Stimulated activated CD4-positive, alpha-beta T cell treated with anti-CD3 and anti-CD28 coated beads, Interleukin-12 subunit alpha, Interleukin-12 subunit beta, amount 100 ng/mL, for 24 hours (primary cell): ENCODE results near the gene GNGT2.

ENCODE experiments used
- DNase-seq, 2 experiments: peaks; one replicate each; pipeline ENCODE4 v3.0.0-alpha.2; 2020; ENCODE audit warnings: low read depth in 2 of 2

The GNGT2 gene

DNA sequence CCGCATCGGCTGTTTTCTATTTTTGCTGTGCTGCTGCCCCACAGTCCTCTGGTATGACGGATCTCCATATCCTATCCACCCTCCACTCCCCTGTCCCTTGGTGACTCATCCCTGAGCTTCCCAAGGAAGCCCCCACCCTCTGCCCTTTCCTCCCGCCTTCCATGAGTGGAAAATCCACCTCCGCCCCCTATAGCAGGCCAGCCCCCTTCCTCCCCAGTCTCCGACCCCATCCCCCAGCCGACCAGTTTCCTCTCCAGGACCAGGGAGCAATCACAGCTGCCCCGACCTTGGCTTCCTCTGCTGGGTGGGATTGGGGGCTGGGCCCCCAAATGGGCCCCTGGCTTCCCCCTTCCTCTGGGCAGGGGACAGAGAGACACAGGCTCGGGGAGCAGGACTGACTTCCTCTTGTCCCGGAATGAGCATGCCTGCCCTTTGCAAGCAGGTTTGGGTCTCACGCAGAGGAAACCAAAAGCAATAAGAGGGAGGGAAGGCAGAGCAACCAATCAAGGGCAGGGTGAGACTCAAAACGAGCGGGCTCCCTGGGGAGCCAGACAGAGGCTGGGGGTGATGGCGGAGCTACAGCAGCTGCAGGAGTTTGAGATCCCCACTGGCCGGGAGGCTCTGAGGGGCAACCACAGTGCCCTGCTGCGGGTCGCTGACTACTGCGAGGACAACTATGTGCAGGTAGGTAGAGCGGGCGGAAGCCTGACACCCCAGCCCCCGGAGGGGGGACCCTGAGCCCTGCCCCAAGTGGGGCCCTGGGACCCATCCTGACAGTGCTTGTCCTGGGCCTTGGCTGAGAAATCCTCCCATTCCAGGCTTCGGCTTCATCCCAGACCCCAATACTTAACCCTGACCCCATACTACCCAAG is at the start of gene GNGT2, which contains the start of gene ABI3:
Gene GNGT2, minus strand, starts transcription at position 417 of the 872 bp plus-strand sequence. CDS start 3,152 bp downstream, outside the sequence.
Gene ABI3, plus strand, starts transcription at position 550 of the 872 bp plus-strand sequence. Its CDS starts 18 bp downstream, at position 568.
- peak; percentile 37 to 53 for DNase-seq

DNA sequence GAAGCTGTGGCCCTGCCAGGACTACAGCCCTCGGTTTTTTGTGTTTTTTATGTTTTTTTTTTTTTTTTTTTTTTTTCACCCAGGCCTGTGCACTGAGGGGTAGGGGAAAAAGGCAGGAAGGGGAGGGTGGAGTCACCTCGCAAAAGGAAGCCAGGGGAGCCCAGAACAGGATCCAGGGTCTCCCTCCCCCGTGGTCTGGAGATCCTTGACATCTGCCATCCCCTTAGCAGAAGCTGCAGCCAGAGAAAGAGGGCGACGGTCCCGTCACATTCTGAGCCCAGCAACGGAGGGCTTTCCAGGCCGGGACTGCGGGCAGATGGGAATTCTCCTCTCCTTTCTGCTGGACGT is 49.3 kb upstream of the GNGT2 start:
- no peak for DNase-seq

- DNase-seq: no peak
These were observed 48.0 kb upstream of the GNGT2 start for GRCh38 chr17:49258394-49258793.

DNA sequence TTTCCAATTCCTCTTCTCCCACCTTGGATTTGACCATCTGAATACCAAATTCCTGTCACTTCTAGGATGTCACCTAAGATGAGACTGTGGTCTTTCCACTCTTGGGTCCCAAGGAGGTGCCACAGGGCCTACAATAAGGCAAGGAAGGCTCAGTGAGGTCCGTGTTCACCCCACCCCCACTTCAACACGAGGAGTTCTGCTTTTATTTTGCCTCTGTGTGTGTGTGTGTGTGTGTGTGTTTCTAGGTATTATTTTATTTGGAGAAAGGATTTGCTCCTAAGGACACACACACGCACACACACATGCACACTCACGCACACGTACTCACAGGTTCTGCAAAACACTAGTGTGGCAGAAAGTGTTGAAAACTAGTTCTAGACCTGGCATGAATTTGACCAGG is 44.8 kb upstream of the GNGT2 start:
- DNase-seq: no peak

DNA sequence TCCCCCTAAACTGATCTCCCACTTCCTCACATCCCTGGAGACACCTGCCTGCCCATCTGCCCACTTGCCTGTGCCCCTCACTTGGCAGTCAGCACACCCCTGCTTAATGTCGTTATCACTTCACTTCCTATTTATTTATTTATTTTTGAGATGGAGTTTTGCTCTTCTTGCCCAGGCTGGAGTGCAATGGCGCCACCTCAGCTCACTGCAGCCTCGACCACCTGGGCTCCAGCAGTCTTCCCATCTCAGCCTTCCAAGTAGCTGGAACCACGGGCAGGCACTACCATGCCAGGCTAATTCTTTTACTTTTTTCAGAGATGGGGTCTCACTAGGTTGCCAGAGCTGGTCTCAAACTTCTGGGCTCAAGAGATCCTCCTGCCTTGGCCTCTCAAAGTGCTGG is 43.7 kb upstream of the GNGT2 start:
- no peak for DNase-seq

GRCh38 chr17:49252148-49252695 is 41.8 kb upstream of the GNGT2 start:
- DNase-seq: no peak

DNA sequence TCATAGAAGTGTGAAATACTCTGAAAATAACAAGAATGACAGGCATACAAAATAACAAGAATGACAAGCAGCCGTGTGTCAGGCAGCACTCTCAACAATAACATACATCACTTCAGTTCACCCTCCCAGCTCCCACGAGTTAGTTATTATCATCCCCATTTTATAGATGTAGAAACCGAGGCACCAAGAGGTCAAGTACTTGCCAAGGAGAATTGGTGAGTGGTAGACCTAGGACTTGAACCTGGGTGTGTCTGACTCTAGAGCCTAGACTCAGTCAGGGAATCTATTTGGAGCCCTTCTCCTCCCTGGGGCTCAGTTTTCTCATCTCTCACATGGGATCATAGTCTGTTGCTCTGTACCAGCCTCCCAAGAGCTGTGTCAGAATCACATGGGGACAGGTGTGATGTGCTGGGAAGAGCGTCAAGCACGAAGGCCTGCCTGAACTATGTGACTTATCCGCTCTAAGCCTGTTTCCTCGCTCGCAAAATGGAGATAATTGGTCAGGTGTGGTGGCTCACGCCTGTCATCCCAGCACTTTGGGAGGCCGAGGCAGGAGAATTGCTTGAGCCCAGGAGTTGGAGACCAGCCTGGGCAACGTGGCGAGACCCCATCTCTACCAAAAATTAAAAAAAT is 39.6 kb upstream of the GNGT2 start:
- DNase-seq: no peak

DNA sequence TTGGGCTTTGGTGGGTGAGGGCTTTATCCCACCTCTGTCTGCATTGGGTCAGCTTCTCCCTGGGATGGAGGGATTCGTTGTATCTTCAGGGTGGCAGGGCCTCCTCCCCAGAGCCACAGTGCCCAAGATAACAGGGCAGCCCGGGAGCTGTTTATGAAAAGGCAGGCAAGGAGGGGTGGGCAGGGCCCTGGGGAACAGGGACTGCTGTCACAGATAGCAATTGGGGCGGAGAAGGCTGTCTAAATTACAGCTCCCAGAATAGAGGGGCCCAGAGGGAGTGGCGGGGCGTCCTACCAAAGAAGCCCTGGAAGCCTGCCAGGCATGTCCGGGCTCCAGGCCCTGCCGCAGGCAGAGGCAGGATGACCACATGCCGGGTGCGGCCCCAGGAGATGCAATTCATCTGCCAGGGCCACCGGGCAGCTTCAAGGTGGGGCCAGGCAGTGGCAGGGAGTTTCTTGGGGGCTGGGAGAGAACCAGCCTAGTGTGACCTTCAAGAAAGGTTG is 39.0 kb upstream of the GNGT2 start:
- DNase-seq: no peak

GRCh38 chr17:49247944-49248343 is 37.6 kb upstream of the GNGT2 start:
- no peak for DNase-seq

- no peak for DNase-seq
These were observed 34.5 kb upstream of the GNGT2 start for GRCh38 chr17:49244839-49245238.

- no peak for DNase-seq
These were observed 32.4 kb upstream of the GNGT2 start for GRCh38 chr17:49242813-49243212.

- no peak for DNase-seq
These were observed 31.5 kb upstream of the GNGT2 start for GRCh38 chr17:49241692-49242397.

DNA sequence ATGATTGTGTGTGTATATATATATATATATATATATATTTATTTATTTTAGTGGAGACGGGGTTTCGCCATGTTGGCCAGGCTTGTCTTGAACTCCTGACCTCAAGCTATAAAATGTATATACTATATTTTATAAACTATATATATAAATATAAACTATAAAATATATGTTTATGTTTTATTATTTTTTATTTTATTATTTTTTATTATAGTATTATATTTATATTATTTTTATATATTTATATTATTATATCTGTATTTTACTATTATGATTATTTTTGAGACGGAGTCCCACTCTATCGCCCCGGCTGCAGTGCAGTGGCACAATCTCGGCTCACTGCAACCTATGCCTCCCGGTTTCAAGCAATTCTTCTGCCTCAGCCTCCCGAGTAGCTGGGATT is 30.7 kb upstream of the GNGT2 start:
- no peak for DNase-seq

GRCh38 chr17:49240619-49241018 is 30.2 kb upstream of the GNGT2 start:
- DNase-seq: no peak

DNA sequence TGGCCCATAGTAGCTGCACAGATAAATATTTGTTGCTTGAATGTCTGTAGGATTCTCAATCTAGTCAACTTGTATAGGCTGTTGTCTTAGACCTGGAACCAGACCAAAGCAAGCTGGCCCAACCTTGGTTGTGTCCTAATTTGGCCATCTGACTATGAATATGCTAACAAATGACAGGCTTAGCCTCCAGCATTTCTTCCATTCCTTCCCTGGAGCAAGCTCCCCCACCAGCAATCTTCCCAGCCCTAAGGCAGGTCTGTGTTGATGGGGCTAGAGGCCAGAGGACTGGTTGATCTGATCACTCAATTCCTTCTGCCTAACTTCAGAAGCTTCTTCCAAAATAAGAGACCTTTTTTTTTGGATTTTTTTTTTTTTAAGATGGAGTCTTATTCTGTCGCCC is 29.6 kb upstream of the GNGT2 start:
- no peak for DNase-seq

GRCh38 chr17:49235896-49236295 is 25.5 kb upstream of the GNGT2 start:
- no peak for DNase-seq

DNA sequence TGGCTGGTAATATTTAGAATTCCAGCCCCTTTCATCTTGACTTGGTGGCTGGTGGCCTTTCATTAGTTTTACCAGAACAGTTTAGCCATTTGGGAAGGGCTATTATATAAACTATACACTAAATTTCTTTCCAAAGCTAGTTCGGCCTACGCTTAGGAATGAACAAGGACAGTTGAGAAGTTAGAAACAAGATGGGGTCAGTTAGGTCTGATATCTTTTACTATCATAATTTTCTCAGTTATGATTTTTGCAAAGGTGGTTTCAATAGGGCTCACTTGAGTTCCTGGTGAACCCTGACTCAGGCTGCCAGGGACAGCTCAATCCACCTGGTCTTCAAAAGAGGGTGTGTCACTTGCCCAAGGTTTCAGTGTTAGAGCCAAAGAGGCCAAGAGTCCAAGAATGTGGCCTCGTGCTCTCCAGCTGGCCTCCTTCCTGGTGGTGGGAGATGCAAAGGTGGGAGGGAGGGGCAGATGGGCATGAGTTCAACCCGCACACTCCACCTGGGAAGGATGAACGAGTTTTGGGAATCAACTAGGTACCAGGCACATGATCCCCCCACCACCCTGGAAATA is 24.2 kb upstream of the GNGT2 start:
- no peak for DNase-seq

DNA sequence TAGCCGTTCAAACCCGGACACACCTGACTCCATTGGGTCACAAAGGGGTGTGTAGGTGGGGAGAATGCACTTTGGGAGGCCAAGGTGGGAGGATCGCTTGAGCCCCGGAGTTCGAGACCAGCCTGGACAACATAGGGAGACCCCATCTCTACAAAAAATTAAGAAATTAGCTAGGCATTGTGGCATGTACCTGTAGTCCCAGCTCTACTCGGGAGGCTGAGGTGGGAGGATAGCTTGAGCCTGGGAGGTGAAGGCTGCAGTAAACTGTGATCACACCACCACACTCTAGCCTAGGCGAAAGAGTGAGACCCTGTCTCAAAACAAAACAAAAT is 21.2 kb upstream of the GNGT2 start:
- no peak for DNase-seq

GRCh38 chr17:49230636-49231562 is 20.5 kb upstream of the GNGT2 start, which contains the start of gene PHOSPHO1:
PHOSPHO1 (minus strand) TSS chr17:49230787; CDS start chr17:49226691, 4,096 bp downstream.
- DNase-seq: peak; percentile 66 to 83

- DNase-seq: no peak
These were observed 19.6 kb upstream of the GNGT2 start for GRCh38 chr17:49229805-49230600.
